HG03521 (cell line): ENCODE measurements around the gene USP12.
"Not testable (repeated sequence)": the region's sequence is repeated elsewhere in the genome, so short reads cannot be mapped to it uniquely, and the experiment has no call there.

ENCODE experiments used
- ATAC-seq: cut with Tn5 transposase; IDR thresholded peaks from one replicate; pipeline ENCODE4 v1.9.1; 2021; ENCODE audit warnings: mild to moderate bottlenecking, moderate library complexity; ENCODE audit not compliant: unreplicated experiment

USP12 gene

GRCh38 chr13:27081893-27082679 lies 89.5 kb downstream of the USP12 start:
- no peak for ATAC-seq

DNA sequence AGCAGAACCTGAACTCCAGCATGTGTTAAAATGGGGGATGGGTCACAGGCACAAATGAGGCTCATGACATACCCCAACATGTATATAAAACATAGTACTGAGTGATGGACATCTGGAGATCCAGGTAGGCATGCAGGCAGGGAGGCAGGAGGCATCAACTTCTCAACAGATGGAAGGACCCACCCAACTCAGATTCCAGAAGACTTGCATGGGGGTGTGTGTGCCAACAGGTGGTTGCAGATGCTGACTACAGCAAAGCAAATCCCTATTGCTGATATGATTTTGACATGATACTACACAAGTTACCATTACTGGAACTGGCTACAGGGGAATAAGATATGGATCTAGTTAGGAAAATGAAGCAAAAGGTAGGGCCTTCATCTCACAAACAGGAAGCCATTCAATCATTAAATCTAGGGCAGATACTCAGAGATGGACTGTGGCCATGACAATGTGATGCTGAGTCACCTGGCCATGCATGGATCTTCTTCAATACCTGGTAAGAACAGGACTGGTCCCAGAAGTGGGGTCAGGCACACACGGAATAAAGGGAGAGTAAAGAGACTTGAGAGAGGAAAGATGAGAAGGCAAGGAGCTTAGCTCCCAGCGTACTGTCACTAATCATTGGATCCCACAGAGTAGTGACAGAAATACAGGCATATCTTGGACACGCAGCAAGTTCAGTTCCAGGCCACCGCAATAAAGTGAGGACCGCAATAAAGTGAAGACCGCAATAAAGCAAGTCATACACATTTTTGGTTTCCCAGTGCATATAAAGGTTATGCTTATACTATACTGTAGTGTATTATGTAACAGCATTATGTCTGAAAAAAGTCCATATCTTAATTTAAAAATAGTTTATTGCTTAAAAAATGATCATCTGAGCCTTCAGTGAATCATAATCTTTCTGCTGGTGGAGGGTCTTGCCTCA lies 91.3 kb downstream of the USP12 start:
- no peak for ATAC-seq

- ATAC-seq, result no peak
Observed at GRCh38 chr13:27079421-27079958, 92.1 kb downstream of the USP12 start.

GRCh38 chr13:27077451-27077850 lies 94.2 kb downstream of the USP12 start:
- no peak for ATAC-seq

DNA sequence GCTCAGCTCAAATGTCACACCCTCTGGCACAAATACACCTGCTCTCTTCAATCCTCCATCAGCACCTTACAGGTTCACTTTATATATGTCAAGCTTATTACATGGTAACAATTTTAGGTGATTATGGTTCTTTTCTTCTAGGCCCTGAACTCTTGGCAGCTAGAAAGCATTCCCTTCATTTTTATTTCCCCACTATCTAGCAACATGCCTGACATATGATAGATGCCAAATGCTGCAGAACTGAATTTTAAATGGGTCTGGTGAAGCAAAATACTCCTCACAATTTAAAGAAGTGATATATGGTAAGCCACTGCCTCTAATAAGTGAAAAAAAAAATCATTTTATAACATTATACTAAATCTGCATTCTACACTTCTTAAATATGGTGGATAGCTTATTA lies 95.2 kb downstream of the USP12 start:
- ATAC-seq, result no peak

DNA sequence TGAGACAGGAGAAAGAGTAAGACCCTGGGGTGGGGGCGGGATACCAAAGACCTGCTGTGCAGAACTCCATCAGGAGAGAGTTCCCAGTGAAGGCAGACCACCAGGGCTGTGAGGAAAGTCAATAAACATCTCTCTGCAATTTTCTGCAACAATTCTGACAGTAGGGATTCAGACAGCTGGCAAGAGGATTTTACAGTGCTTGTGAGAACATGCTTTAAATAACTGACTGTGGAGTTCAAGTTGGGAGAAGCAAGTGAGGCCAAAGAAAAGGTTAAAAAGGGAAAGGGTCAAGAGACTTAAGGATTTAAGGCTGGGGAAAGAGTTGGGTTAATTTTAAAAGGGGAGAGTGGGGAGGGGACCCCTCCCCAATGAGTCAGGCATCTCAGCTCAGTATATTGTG lies 98.4 kb downstream of the USP12 start:
- ATAC-seq, result no peak

- not testable (repeated sequence) for ATAC-seq
Observed at GRCh38 chr13:27066123-27066522, 105.5 kb downstream of the USP12 start.

DNA sequence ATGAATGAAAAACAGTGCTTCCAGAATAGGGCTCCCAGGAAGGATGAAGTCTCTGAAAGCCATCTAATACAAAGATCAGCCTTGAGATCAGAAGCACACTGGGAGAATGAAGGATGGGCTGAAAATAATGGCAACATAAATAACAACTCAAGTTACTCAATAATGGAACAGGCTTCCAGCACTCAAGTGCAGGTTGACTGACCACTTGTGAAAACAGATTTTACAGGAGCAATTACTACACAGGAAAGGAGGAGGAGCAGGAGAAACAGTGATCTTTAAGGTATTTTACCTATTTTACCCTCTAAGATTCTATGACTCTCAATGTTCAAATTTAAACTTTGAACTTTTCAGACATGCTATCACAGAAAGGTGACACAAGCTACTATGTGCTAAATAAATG lies 106.0 kb downstream of the USP12 start:
- no peak for ATAC-seq

GRCh38 chr13:27064252-27064995 lies 107.2 kb downstream of the USP12 start:
- ATAC-seq, result no peak

DNA sequence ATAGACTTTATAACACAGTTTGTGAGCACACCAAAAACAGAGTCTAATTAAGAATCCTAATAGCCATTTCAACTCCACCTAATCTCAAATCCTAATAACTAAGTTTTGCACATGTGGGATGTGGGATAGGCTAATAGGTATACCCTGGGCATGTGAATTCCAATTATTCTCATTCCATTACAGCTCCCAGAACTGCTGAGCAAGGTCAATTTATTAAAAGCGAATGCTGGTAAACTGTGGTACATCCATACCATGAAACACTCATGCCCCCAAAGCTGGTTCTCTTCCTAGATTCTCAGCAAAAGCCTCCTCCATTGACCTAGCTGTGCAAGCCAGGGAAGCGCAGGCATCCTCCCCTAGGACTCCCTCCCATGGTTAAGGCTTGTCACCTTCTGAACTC lies 113.8 kb downstream of the USP12 start:
- no peak for ATAC-seq

GRCh38 chr13:27055526-27055925 lies 116.1 kb downstream of the USP12 start:
- ATAC-seq, result no peak

- no peak for ATAC-seq
Observed at GRCh38 chr13:27054760-27055159, 116.9 kb downstream of the USP12 start.

GRCh38 chr13:27053902-27054595 lies 117.6 kb downstream of the USP12 start:
- no peak for ATAC-seq

DNA sequence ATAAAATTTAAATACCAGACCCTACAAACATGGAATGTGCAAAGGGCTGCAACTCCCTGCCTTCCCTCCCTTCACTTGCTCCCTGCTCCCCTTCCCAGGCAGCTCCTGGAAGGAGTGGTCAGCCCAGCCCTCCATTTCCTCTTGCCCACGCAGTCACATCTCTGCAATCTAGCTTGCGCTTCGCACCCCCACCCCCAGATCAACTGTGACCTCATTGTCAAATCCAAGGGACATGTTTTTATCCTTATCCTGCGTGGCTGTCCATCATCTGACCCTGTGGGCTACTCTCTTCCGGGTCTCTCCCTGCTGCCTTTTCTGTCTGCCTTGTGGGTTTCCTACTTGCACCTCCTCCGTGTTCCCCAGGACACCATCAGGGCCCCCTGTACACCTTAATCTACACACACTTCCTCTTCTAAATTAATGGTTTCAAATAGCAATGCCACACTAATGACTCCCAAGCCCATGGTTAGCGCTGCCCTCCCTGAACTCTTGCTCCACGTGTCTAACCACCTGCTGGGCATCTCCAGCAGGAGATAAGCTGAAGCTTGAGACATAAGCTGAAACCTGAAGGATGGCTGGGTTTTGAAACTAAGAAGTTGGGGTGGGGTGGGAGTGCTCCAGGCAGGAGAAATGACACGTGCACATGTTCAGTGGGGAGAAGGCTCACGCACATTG lies 118.3 kb downstream of the USP12 start:
- no peak for ATAC-seq

DNA sequence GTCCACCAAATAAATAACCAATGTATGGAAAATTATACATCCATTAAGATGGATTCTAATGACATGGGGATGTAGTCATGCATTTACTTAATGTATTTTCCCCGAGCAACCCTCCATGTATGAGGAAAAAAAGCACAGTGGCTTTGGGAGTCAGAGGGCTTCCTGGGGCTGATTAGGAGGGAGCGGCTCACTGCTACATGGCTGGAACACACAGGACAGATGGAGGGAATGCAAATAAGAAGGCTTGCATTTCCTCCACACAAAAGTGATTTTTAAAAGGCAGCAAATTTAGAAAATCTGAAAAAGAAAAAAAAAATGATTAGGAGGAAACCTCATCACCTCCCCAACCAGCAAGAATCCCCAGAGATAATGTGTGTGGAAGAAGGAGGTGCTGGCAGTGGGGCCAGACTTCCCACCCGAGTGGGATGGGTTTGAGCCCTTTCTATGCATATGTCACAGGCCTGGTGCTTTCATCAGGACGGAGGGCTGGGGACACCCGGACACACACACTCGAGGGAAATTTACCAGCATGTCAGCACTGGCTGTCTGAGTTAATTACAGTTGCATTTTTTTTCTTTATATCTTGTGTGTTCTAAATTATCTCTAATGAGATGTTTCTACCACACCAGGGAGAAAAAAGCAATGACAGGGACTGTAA lies 118.9 kb downstream of the USP12 start:
- no peak for ATAC-seq

DNA sequence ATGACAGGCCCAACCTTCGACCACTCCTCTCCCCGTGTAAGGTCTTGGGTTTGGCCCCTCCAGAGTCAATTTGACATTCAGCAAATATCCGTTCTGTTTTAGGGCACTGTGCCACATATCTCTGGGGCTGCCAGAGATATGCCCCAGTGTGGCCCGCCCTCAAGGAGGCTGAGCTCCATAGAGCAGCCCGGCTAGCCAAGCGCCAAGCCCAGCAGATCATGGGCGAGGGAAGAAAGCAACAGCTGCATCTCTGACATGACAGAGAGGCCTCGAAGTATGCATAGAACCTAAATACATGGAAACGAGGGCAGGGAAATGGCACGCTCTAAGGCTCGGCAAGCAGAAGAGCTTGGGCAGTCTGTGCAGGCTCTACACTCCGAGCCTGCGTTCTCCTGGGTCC lies 124.5 kb downstream of the USP12 start:
- ATAC-seq, result no peak

DNA sequence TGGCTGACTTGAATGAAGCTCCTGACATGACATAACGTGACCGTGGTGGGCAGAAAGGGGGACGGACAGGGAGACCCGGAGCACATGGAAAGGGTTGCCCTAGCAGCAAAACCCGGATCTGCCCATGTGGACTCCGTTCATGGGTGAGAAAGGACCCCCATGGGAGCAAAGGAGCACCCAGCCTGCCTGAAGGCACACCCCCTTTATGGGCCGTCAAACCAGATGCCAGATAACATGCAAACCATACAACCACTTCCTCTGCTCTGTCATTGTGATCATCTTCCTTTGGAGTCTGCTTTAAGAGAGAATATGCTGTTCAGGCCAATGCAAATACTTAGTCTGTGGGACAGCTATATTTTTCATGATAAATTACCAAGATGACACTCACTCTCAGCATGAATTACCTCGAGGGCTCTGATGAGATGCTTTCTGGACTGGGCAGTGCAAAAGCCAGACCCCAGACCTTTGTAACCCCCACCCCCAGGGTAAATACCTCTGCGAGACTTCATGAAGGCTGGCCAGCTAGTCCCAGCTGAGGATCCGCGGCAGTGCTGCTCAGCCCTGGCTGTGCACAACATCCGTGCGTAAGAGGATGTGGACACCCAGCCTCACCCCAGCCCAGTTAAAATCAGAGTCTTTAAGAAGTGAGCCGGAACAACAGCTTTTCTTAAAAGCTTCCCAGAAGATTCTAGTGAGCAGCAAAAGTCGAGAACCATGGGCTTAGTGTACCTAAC lies 126.6 kb downstream of the USP12 start:
- ATAC-seq, result no peak

DNA sequence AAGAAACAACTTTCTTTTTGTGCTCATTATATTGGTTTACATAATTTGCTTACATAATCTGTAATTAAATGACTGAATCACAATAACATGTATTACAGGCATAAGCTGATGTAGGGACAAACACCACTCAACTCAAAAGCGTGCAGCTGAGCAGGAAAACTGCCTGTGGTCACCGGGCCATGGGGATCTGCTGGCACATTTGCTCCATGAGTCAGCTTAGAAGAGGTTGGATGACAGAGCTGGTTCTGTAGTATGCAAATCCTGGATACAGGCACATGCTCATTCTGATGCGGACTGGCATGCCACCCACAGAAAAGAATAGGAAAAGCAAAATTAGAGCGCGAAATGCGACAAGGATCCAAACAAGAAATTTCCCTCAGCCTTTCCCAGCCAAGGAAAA lies 128.6 kb downstream of the USP12 start:
- ATAC-seq, result no peak

- ATAC-seq, result no peak
Observed at GRCh38 chr13:27041341-27041740, 130.3 kb downstream of the USP12 start.
